Erythroblast (primary cell): ENCODE data around the gene CHORDC1.
"Not testable (repeated sequence)": the region's sequence is repeated elsewhere in the genome, so short reads cannot be mapped to it uniquely, and the experiment has no call there.

Experiments
- DNase-seq, 2 experiments: peaks; one replicate each; lab custom pipeline; 2025; lab: John Stamatoyannopoulos, UW
- GATA1 ChIP-seq: IDR thresholded peaks from 2 replicates; pipeline ENCODE4 v1.6.1; 2011; ENCODE audit warnings: low read depth, mild to moderate bottlenecking, control low read depth, low read length, moderate library complexity
- POLR2A ChIP-seq: IDR thresholded peaks from 2 replicates; pipeline ENCODE4 v1.6.1; 2011; ENCODE audit warnings: mild to moderate bottlenecking, low read length

Gene CHORDC1

DNA sequence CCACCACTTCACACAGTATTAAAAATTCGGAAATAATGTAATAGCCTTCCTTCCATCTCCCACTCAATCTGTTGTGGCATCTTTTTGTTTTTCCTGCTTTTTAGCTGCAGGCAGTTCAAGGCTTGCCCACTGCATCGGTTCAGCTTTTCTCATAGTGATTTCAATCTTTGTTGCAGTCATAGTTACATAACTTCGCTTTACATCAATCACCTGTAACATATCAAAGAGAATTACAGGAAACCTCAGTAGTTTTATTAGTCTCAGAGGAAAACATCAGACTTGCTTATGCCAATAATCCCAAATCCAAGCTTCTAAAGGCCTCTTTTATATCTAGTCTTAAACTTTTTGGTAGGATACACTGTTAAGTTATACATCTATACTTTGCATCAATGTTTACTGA lies 20.5 kb downstream of the CHORDC1 start:
- TF ChIP-seq POLR2A (no peak), GATA1 (no peak)
- DNase-seq, result no peak

DNA sequence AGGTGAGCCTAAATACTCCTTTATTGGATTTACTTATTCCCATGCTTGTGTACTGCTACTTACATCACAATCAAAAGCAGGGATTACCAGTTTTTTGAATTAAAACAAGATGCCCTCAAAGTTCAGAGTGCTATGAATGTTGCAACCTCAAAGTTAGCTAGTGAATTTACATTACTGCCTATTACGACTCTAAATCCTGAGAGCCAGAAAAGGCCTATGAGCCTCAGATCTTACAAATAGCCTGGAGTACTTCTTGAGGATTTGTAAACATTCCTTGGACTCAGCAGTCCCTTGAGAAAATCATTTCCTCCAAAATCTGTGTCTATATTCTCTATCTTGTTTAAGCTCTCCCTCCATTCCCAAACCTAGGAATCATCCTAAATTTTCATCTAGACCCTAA lies 25.5 kb downstream of the CHORDC1 start:
- TF ChIP-seq POLR2A (no peak), GATA1 (no peak)

DNA sequence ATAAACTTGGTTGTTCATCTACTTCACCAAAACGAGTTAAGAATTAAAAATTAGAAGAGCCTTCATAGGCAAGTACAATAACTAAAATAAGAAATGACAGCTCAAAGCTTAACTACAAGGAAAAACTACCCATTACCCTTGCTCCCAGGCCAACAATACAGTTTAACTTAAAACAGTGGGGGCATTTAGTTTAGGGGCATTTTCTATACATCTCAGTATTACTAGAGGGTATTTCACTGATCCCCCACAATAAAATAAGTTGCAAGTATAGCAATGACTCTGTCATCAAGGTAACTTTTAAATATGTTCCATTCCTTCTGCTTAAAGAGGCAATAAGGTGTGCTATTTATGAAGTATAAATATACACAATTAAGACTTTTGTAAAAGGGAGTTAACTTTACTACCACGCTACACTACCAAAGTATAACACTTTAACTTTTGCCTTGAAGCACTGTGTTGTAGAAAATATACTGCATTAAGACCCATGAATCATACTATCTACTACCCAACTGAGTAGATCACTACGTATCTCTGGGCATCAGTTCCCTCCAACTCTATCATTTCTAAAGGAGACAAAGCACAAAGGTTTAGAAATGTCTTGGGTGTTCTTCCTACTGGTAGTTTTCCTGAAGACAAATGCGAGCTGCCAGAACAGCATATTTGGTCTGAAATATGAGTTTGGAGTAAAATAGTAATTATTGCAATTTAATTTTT lies 29.8 kb downstream of the CHORDC1 start:
- no peak for TF ChIP-seq POLR2A
- no peak for TF ChIP-seq GATA1
- DNase-seq, result no peak

More for the DNA sequence above, 25.5 kb downstream of the CHORDC1 start:
- DNase-seq, result no peak

DNA sequence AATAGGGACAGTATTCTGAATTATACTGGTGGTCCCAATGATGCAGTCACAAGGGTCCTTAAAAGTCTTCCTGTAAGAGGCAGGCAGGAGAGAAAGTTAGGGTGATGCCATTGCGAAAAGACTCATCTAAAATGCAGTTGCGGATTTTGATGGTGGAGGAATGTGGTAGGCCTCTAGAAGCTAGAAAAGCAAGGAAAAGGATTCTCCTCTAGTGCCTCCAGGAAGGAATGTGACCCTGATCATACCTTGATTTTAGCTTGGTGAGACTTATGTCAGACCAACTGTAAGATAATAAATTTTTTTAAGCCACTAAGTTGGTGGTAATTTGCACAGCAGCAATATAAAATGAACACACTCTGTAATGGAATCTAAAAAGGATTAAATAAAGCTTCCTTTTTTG lies 33.8 kb downstream of the CHORDC1 start:
- no peak for TF ChIP-seq GATA1
- no peak for TF ChIP-seq POLR2A
- no peak for DNase-seq

DNA sequence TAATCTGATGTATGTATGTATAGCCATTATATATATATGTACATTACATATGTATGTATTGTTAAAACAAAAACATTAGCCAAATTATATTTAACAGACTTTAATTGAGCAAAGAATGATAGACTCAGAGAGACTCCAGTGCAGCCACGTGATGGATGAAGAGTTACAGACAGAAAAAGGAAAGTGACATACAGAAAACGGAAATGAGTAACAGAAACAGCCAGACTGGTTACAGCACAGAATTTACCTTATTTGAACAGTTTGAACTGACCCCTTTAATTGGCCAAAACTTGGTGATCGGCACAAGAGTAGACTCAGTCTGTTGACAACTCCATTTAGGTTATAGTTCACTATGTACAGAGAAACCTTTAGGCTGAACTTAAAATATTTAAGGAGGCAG lies 35.0 kb downstream of the CHORDC1 start:
- TF ChIP-seq POLR2A (no peak), GATA1 (no peak)
- DNase-seq, result no peak

DNA sequence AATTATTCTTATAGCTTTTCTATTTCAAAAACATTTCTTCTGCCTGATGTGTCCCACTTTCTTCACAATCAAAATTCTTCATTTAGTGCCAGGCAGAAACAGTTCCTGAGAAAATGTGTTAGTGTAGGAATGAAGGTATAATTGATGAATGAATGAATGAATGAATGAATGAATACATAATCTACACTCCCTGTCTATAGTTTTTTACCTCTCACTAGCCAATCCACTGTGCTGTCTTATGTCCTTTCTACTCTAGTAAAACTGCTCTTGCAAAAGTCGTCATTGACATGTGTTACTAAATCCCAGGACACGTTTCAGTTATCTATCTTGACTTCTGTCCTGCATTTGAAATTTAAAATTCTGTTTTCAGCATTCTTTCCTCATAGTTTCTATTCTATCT lies 42.9 kb downstream of the CHORDC1 start:
- TF ChIP-seq GATA1 (no peak), POLR2A (no peak)
- DNase-seq, result no peak

DNA sequence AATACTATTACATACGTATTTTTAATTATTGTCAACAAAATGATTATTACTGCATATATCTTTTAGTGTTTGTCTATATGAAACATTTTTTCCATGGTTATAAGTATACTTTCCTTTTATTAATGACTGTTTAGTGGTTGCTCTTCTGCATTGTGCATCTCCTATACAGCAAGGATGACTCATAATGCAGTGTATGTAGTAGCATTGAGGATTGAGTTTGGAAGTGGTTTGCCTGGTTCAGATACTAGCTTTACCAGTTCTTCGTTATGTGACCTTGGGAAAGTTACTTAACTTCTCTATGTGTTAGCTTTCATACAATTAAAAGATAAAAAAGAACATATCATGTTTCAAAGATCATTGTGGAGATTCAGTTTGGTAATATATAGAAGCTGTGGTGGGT lies 44.1 kb downstream of the CHORDC1 start:
- no peak for TF ChIP-seq POLR2A
- TF ChIP-seq GATA1, result no peak
- no peak for DNase-seq

DNA sequence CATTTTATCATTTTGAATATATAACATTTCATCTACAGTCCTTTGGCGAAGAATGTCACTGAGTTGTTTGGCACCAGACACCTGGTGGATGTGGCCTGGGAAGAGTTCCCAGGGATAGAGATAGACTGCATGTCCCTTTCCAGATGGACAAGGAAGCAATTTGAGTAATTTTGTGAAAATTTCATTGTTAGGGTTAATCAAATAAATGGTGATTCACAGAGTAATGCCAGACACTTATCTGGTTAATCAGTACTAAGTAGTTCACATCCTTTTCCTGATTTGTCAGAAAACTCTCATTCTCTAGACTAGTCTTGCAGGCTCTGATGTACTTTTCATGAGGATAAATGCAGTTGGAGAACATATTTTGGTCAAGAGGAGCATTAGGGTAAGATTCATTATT lies 46.8 kb downstream of the CHORDC1 start:
- no peak for TF ChIP-seq GATA1
- no peak for TF ChIP-seq POLR2A
- no peak for DNase-seq

DNA sequence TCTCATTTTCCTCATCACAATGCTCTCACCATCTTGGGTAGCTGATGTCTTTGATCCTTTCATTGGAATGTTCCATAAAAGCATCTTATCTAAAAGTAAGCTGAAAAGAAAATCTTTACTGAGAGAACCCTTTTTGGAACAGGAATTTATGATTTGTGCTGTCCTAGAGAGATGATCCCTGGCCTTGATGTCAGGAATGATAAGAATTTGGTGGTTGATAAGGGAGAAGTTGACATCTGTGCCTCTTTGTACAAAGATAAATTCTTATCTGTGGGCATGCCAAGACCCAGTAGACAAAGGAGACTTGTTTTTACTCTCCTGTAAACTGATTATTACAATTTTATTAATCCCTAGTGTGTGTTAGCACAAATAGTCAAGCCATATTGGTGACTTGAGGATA lies 51.5 kb downstream of the CHORDC1 start:
- no peak for DNase-seq
- TF ChIP-seq GATA1, result no peak

DNA sequence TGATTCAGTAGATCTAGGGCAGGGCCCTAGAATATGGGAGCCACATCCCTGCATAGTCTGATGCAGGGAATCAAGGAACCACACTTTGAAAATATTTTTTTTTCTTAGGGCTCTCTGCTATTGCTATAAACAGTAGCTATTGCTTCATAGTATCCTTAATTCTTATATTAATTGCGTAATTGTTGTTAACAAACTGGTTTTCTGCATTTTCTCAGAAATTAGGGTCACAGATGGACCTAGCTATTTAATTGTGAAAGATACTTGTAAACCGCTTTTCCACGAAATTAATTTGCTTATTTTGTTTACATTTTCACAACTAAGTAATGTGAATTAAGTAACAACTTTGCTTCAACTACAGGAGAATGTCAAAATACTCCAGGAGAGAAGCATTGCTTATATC lies 54.3 kb downstream of the CHORDC1 start:
- no peak for TF ChIP-seq POLR2A
- TF ChIP-seq GATA1, result no peak
- DNase-seq, result no peak

DNA sequence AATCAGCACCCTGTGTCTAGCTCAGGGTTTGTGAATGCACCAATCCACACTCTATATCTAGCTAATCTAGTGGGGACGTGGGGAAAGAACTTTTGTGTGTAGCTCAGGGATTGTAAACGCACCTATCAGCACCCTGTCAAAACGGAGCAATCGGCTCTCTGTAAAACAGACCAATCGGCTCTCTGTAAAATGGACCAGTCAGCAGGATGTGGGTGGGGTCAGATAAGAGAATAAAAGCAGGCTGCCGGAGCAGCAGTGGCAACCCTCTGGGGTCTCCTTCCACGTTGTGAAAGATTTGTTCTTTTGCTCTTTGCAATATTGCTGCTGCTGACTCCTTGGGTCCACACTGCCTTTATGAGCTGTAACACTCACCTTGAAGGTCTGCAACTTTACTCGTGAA lies 55.1 kb downstream of the CHORDC1 start:
- not testable (repeated sequence) for DNase-seq

DNA sequence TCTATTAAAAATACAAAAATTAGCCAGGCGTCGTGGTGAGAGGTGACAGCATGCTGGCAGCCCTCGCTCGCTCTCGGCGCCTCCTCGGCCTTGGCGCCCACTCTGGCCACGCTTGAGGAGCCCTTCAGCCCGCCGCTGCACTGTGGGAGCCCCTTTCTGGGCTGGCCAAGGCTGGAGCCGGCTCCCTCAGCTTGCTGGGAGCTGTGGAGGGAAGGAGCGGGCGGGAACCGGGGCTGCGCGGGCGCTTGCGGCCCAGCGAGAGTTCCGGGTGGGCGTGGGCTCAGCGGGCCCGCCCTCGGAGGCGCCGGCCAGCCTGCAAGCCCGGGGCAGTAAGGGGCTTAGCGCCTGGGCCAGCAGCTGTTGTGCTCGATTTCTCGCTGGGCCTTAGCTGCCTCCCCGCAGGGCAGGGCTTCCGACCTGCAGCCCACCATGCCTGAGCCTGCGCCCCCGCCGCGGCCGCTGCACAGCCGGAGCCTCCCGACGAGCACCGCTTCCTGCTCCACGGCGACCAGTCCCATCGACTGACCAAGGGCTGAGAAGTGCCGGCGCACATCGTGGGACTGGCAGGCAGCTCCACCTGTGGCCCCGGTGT lies 55.8 kb downstream of the CHORDC1 start:
- DNase-seq, result not testable (repeated sequence)
